Measurements from ENCODE around the gene FAM177A1. TPM values are rescaled to one million over a fixed set of nuclear protein-coding genes. Genes with fewer than 3 reads are reported as not detected.

Gene FAM177A1
- total RNA-seq, 4 donors from 2014 or later, result 24.0 to 74.1 (median 46.3) TPM

DNA sequence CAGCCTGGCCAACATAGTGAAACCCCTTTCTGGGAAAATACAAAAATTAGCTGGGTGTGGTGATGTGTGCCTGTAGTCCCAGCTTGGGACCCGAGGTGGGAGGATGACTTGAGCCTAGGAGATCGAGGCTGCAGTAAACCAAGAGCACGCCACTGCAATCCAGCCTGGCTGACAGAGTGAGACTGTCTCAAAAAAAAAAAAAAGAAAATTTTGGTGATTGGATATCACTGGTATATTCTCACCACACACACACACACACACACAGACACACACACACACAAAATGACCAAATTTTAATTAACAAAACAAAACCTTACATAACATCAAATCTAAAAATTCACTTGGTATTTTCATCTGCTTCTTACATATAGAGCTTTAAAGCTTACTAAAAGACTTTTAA is 3.4 kb upstream of the FAM177A1 start:
- no peaks in the 10 kb centered on the region for H3K27me3 ChIP-seq
- WGBS, 2 donors, result 85 to 89% methylated on average over 3 of the region's 3 CpGs
- TF ChIP-seq EP300 (IDR thresholded peaks at IDR 0.05) (no peak), POLR2A (IDR thresholded peaks at IDR 0.05) (no peak)
- TF ChIP-seq, protein P1, sequence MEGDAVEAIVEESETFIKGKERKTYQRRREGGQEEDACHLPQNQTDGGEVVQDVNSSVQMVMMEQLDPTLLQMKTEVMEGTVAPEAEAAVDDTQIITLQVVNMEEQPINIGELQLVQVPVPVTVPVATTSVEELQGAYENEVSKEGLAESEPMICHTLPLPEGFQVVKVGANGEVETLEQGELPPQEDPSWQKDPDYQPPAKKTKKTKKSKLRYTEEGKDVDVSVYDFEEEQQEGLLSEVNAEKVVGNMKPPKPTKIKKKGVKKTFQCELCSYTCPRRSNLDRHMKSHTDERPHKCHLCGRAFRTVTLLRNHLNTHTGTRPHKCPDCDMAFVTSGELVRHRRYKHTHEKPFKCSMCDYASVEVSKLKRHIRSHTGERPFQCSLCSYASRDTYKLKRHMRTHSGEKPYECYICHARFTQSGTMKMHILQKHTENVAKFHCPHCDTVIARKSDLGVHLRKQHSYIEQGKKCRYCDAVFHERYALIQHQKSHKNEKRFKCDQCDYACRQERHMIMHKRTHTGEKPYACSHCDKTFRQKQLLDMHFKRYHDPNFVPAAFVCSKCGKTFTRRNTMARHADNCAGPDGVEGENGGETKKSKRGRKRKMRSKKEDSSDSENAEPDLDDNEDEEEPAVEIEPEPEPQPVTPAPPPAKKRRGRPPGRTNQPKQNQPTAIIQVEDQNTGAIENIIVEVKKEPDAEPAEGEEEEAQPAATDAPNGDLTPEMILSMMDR (IDR thresholded peaks at IDR 0.05), result no peak
- H3K4me1 ChIP-seq, result peaks cover 0 to 17% (median 7%) of the 10 kb centered on the region in 4 donors
- DNase-seq (ENCODE audit: low spot score in 2 of 2), result no peak
- H3K9me3 ChIP-seq, result no peaks in the 10 kb centered on the region
- H3K27ac ChIP-seq, result peak overlapping the region in 1 of 4 donors; percentile 54
- no peaks in the 10 kb centered on the region for H3K36me3 ChIP-seq
- H3K4me3 ChIP-seq, result no peak overlapping the region

DNA sequence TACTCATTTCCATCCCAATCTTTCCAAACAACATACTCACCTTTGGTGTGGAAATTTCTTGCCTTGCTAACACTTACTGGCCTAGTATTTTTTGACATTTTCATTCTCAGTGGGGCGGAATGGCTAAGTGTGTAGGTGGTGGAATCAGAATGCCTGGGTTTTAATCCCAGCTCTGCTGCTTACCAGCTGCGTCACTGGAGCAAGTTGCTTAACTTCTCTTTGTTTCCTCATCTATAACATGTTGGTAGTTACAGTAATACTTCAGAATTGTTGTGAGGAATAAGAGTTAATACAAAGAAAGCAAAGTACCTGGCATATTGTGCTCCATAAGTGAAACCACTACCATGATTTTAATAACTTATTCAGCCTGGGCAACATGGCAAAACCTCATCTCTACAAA is 3.0 kb upstream of the FAM177A1 start:
- Histone ChIP-seq H3K4me1 (peaks cover 0 to 22% (median 11%) of the 10 kb centered on the region in 4 donors), H3K27me3 (no peaks in the 10 kb centered on the region), H3K9me3 (no peaks in the 10 kb centered on the region), H3K36me3 (no peaks in the 10 kb centered on the region), H3K4me3 (no peak overlapping the region), H3K27ac (peak overlapping the region in 2 of 4 donors; percentile 20 to 54)
- TF ChIP-seq POLR2A (IDR thresholded peaks at IDR 0.05), result no peak
- TF ChIP-seq EP300 (IDR thresholded peaks at IDR 0.05), result no peak
- TF ChIP-seq, protein P1 (IDR thresholded peaks at IDR 0.05), result no peak
- 70 to 84% methylated on average over 2 of the region's 2 CpGs for WGBS, 2 donors
- DNase-seq (ENCODE audit: low spot score in 2 of 2), result no peak

DNA sequence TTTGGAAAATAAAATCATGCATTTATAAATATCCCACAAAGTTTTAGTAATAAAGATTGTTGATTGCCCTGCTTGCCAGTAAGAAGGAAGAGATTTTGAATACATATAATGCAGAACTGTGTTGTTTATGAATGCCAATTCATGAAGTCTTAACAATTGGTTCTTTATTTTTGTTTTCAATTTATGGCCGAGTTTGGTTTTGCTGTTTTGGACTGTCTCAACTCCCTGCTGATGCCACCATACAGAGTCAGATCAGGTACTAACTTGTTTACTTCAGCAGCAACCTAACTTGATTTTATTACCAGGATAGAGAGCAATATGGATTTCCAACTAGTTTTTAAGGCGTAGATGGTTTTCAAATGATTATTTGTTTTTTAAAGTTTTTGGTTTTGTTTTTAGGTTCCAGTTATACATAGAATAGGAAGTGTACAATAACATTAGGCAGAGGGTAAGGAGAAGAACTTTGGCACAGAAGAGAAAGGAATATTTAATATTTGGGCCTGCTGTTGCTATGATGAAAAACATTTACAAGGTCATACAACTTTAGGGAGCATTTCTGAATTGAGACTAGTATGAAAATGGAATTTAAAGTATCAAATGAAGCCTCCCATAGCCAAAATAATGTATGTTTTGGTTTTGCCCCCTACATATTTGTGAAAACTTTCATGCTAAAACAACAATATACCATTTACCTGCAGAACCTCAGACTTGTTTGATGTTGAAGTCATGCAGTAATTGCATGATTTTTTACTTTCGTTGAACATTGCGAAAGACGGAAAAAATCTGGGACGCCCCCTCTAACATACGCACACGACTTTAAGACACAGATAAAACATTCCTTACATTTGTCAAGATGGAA is 904 bp upstream of the FAM177A1 start:
- WGBS, 2 donors, result 10 to 20% methylated on average over 8 of the region's 8 CpGs
- Histone ChIP-seq H3K27me3 (no peaks in the 10 kb centered on the region), H3K9me3 (no peaks in the 10 kb centered on the region), H3K4me1 (peaks cover 0 to 31% (median 12%) of the 10 kb centered on the region in 4 donors), H3K4me3 (peak overlapping the region; percentile 60 to 95 (median 89)), H3K36me3 (no peaks in the 10 kb centered on the region), H3K27ac (peak overlapping the region; percentile 89 to 98 (median 98))
- TF ChIP-seq, protein P1 (IDR thresholded peaks at IDR 0.05), result no peak
- TF ChIP-seq POLR2A (IDR thresholded peaks at IDR 0.05), result no peak
- TF ChIP-seq EP300 (IDR thresholded peaks at IDR 0.05), result no peak
- DNase-seq (ENCODE audit: low spot score in 2 of 2), result no peak

DNA sequence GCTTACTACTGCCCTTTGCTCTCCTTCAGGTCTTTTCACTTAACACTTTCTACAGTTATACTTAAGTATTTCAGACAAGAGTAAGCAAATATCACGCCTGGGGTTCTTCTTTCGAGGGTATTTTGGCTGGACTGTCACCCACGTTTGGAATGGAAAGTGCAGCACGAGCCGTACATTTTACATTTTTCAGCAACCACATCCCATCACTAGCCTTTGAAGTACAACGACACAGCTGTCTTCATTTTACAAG is 349 bp upstream of the FAM177A1 start:
- H3K9me3 ChIP-seq, result no peaks in the 10 kb centered on the region
- TF ChIP-seq EP300 (IDR thresholded peaks at IDR 0.05) (no peak), POLR2A (IDR thresholded peaks at IDR 0.05) (no peak)
- TF ChIP-seq, protein P1 (IDR thresholded peaks at IDR 0.05), result no peak
- peaks cover 0 to 37% (median 12%) of the 10 kb centered on the region in 4 donors for H3K4me1 ChIP-seq
- no peaks in the 10 kb centered on the region for H3K36me3 ChIP-seq
- DNase-seq (ENCODE audit: low spot score in 2 of 2), result no peak
- H3K27me3 ChIP-seq, result no peaks in the 10 kb centered on the region
- WGBS, 2 donors, result 0 to 1% methylated on average over 6 of the region's 6 CpGs
- H3K27ac ChIP-seq, result peak overlapping the region; percentile 89 to 98 (median 98)
- peak overlapping the region; percentile 60 to 95 (median 89) for H3K4me3 ChIP-seq

DNA sequence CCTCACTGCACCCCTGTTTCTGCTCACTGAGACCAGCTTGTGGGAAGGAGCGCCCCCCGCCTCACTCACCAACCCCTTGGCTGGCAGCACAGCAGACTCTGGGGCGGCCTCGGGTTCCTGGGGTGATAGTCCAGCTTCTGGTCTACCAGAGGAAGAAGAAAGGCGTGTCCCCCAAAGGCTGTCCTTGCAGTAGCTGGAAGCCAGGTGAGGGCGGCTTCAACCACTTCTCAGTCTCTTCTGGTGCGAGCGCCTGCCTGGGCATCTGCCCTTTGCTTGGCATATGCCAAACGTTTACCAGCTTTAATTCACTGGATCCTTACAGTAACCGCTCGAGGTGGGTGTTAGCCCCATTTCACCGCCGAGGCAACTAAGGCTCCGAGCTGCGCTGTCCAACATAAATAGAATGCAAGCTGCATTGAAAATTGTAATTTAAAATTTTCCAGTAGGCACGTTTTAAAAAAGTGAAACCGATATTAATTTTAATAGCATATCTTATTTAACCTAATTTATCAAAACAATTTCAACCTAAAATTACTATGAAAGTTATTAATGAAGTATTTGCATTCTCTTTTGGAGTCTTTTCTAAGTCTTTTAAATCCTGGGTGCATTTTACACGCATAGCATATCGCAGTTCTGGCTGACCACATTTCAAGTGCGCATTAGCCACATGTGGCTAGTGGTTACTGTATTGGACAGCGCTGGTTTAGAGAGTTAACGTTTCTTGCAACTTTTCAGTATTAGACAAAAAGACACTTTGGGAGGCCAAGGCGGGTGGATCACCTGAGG is 872 bp downstream of the FAM177A1 start:
- peaks cover 0 to 11% (median 0%) of the 10 kb centered on the region in 3 donors for H3K36me3 ChIP-seq
- H3K27me3 ChIP-seq, result no peaks in the 10 kb centered on the region
- peak overlapping the region; percentile 89 to 98 (median 98) for H3K27ac ChIP-seq
- H3K4me3 ChIP-seq, result peak overlapping the region; percentile 60 to 95 (median 89)
- no peaks in the 10 kb centered on the region for H3K9me3 ChIP-seq
- no peak for TF ChIP-seq EP300 (IDR thresholded peaks at IDR 0.05)
- TF ChIP-seq, protein P1 (IDR thresholded peaks at IDR 0.05), result no peak
- no peak for TF ChIP-seq POLR2A (IDR thresholded peaks at IDR 0.05)
- DNase-seq (ENCODE audit: low spot score in 2 of 2), result peak; percentile 24 to 30
- WGBS, 2 donors, result 25 to 32% methylated on average over 19 to 23 of the region's 23 CpGs
- H3K4me1 ChIP-seq, result peaks cover 0 to 38% (median 12%) of the 10 kb centered on the region in 4 donors
